ENCODE data around the gene ADAMTS20. TPM values are rescaled to one million over a fixed set of nuclear protein-coding genes. Genes with fewer than 3 reads are reported as not detected.
A peak's percentile ranks its signal among the peaks of the same experiment; 100 is the strongest.

The ADAMTS20 gene
- total and polyA plus RNA-seq, 10 of the 15 experiments (the other 5 are each of a cell fraction or from before 2014, with no cell fraction given): 0.33 TPM; not detected in 9

- TF ChIP-seq MYC (IDR thresholded peaks at IDR 0.05; ENCODE audit: insufficient read depth, insufficient read length, insufficient replicate concordance, low read length, severe bottlenecking): no peak
- peak; percentile 40; the same call in 1 of the 2 replicates for TF ChIP-seq CREM (IDR thresholded peaks at IDR 0.05; ENCODE audit: low read depth)
- TF ChIP-seq SREBF1 (IDR thresholded peaks at IDR 0.05; ENCODE audit: low read length): no peak
- TF ChIP-seq POLR2AphosphoS5 (IDR thresholded peaks at IDR 0.05; ENCODE audit: low read length): no peak
- no peak for TF ChIP-seq NFYA (IDR thresholded peaks at IDR 0.05; ENCODE audit: borderline replicate concordance, low read depth, low read length)
- no peak for TF ChIP-seq POLR2A (IDR thresholded peaks at IDR 0.05; ENCODE audit: low read depth, low read length)
- no peak for TF ChIP-seq PBX3 (IDR thresholded peaks at IDR 0.05; ENCODE audit: insufficient replicate concordance, low read depth, low read length)
- TF ChIP-seq SMARCA5 (IDR thresholded peaks at IDR 0.05): no peak
- no peak for TF ChIP-seq KLF5 (IDR thresholded peaks at IDR 0.05; ENCODE audit: partially characterized antibody)
- peak; percentile 52 for TF ChIP-seq NR2F1 (conservative IDR thresholded peaks at IDR 0.05)
- no peak for TF ChIP-seq IRF5 (IDR thresholded peaks at IDR 0.05; ENCODE audit: borderline replicate concordance)
- no peak for TF ChIP-seq PML (IDR thresholded peaks at IDR 0.05; ENCODE audit: low read length)
- no peak for TF ChIP-seq POLR2AphosphoS2 (IDR thresholded peaks at IDR 0.05; ENCODE audit: low read depth, low read length)
- peak; percentile 42 to 59; a peak in 3 of 4 replicates for TF ChIP-seq IKZF2 (IDR thresholded peaks at IDR 0.05)
- TF ChIP-seq BCLAF1 (IDR thresholded peaks at IDR 0.05): no peak
- no peak for TF ChIP-seq ZZZ3 (IDR thresholded peaks at IDR 0.05; ENCODE audit: control insufficient read depth, insufficient read length, low read depth)
- no peak for TF ChIP-seq SIX5 (IDR thresholded peaks at IDR 0.05; ENCODE audit: low read depth, low read length, severe bottlenecking)
- TF ChIP-seq MEF2A (IDR thresholded peaks at IDR 0.05; ENCODE audit: insufficient read depth, low read depth, low read length): peak; percentile 62; the same call in 1 of the 2 replicates
- TF ChIP-seq GATAD2B (conservative IDR thresholded peaks at IDR 0.05; ENCODE audit: low read depth): no peak
- TF ChIP-seq ZBTB33 (IDR thresholded peaks at IDR 0.05): no peak
- TF ChIP-seq JUNB (IDR thresholded peaks at IDR 0.05): peak; percentile 26; the same call in 1 of the 2 replicates
Measured at GRCh38 chr12:43338848-43339526, 213.0 kb downstream of the ADAMTS20 start (continued).

All from GM12878 (cell line).